CD4-positive, alpha-beta T cell treated with Interleukin-1 beta for 1 hour (primary cell): Measurements from ENCODE around the gene THBS2.

Experiments
- DNase-seq, 2 donors: peaks; one replicate each; pipeline ENCODE4 v3.0.0-alpha.2; 2020 to 2022

The THBS2 gene

GRCh38 chr6:169247991-169248390 lies 5.7 kb downstream of the THBS2 start:
- no peak for DNase-seq

- DNase-seq: no peak
These were observed 6.2 kb downstream of the THBS2 start for GRCh38 chr6:169247419-169247818.

- no peak for DNase-seq
These were observed 7.2 kb downstream of the THBS2 start for GRCh38 chr6:169246445-169246844.

- no peak for DNase-seq
These were observed 8.8 kb downstream of the THBS2 start for GRCh38 chr6:169244684-169245383.

- no peak for DNase-seq
These were observed 10.0 kb downstream of the THBS2 start for GRCh38 chr6:169243661-169244060.

- no peak for DNase-seq
These were observed 10.5 kb downstream of the THBS2 start for GRCh38 chr6:169243186-169243585.

GRCh38 chr6:169241688-169242350 lies 11.8 kb downstream of the THBS2 start:
- DNase-seq: no peak

GRCh38 chr6:169240591-169241390 lies 12.9 kb downstream of the THBS2 start:
- no peak for DNase-seq

- no peak for DNase-seq
These were observed 13.5 kb downstream of the THBS2 start for GRCh38 chr6:169240125-169240524.

- DNase-seq: no peak
These were observed 14.5 kb downstream of the THBS2 start for GRCh38 chr6:169239181-169239580.

- no peak for DNase-seq
These were observed 14.9 kb downstream of the THBS2 start for GRCh38 chr6:169238766-169239165.

- DNase-seq: no peak
These were observed 16.0 kb downstream of the THBS2 start for GRCh38 chr6:169237496-169238134.

- no peak for DNase-seq
These were observed 16.7 kb downstream of the THBS2 start for GRCh38 chr6:169236988-169237387.

GRCh38 chr6:169236545-169236944 lies 17.1 kb downstream of the THBS2 start:
- DNase-seq: no peak

- DNase-seq: no peak
These were observed 18.4 kb downstream of the THBS2 start for GRCh38 chr6:169235286-169235685.

GRCh38 chr6:169234634-169235033 lies 19.0 kb downstream of the THBS2 start:
- DNase-seq: no peak

- no peak for DNase-seq
These were observed 19.8 kb downstream of the THBS2 start for GRCh38 chr6:169233832-169234231.

GRCh38 chr6:169233181-169233580 lies 20.5 kb downstream of the THBS2 start:
- no peak for DNase-seq

- no peak for DNase-seq
These were observed 21.1 kb downstream of the THBS2 start for GRCh38 chr6:169232507-169232931.

GRCh38 chr6:169231790-169232506 lies 21.7 kb downstream of the THBS2 start:
- DNase-seq: no peak

- no peak for DNase-seq
These were observed 22.5 kb downstream of the THBS2 start for GRCh38 chr6:169230946-169231789.

GRCh38 chr6:169230322-169230665 lies 23.4 kb downstream of the THBS2 start:
- no peak for DNase-seq
